Measurements from ENCODE around the gene KPNA4.
A peak's percentile ranks its signal among the peaks of the same experiment; 100 is the strongest.
"Not testable (repeated sequence)": the region's sequence is repeated elsewhere in the genome, so short reads cannot be mapped to it uniquely, and the experiment has no call there.

KPNA4 gene

GRCh38 chr3:160569894-160570652 is 4.7 kb upstream of the KPNA4 start:
- DNase-seq = peak; percentile 75 to 76

- no peak for DNase-seq
Observed at GRCh38 chr3:160568989-160569388, 3.6 kb upstream of the KPNA4 start.

DNA sequence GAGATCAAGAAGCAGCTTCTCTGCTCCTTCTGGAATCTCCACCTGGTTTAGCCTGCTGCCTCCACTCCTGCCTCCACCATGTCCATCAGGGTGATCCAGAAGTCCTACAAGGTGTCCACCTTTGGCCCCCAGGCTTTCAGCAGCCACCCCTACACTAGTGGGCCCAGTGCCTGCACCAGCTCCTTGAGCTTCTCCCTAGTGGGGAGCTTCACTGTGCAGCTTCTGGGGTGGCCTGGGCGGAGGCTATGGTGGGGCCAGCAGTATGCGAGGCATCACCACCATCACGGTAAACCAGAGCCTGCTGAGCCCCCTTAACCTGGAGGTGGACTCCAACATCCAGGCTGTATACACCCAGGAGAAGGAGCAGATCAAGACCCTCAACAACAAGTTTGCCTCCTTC is 2.4 kb upstream of the KPNA4 start:
- no peak for DNase-seq

DNA sequence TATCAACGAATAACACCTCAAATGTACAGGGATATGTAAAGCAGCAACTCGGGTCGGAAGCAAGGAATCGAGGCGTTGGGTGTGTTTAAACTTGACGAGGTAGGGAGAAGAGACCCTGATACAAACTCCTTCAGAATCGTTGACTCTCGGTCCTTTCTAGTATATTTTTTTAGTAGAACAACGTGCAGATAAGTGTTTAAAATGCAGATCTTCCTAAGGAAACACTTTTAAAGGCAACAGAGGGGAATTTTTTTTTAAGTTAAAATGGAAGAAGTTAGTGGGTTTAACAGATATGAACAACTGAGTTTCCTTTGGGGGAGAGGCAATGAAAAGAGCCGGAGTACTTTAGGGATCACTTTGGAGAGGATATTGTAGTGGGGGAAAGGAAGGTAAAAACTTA is 1.1 kb upstream of the KPNA4 start:
- DNase-seq = no peak

DNA sequence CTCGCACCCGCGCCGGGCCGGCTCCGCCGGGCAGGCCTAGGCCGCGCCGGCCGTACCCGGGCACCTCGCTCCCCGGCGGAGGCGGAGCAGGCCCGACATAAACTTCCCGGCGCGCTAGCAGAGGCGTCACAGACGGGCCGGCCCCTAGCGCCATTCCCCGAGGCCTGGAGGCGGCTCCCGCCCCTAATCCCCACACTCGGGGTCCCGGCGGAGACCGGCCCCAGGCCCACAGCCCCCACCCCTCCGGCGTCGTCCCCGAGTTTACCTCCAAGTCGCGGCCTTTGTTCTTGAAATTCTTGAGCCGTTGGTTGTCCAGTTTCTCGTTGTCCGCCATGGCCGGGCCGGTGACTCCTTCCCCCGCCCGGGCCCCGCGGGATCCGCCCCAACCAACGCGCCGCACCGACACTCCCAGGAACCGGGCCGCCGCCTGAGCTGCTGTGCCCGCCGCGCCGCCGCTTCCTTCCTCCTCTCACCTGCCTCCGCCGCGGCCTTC is 376 bp downstream of the KPNA4 start:
- peak; percentile 55 to 76 for DNase-seq

DNA sequence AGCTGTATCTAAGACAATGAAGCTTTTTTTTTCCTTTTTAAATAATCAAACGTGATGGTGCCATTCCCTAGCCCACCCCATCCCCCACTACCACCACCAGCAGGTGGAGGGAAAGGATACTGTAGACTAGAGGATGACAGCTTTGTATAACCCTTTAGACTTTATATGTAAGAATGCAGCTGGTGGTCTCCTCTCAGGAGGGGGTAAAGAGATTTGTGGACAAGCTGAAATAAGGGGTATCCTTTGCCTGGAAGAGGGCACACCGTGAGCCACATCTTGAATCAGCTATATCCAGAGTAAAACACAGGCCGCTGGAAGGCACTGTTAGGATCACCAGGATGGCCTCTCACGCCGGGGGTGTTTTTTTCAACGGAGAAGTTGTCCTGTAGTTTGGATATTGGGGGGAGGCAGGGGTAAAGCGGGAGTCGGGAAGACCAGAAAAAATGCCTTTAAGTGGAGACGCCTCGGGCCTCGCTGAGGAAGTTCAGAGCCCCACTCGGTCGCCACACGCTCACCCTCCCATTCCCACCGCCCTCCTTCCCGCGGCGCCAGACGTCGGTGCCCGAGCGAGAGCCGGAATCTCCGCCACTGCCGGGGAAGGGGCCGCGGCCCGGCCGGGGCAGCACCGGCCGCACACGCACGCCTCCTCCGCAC is 986 bp downstream of the KPNA4 start:
- peak in 1 of 2 donors; percentile 13 for DNase-seq

DNA sequence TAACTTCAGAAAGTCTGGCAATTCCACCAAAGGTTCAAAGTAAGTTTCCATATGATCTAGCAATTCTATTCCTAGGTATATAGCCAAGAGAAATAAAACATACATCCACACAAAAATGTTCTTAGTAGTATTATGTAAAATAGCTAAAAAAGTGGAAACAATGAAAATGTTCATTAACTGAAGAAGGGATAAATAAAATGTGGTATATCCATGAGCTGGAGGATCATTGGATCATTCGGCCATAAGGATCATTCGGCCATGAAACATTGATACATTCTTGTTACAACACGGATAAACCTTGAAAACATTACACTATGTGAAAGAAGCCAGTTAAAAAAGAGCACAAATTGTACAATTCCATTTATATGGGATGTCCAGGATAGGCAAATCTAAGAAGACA is 2.4 kb downstream of the KPNA4 start:
- no peak for DNase-seq

GRCh38 chr3:160557571-160557970 is 7.8 kb downstream of the KPNA4 start:
- no peak for DNase-seq

DNA sequence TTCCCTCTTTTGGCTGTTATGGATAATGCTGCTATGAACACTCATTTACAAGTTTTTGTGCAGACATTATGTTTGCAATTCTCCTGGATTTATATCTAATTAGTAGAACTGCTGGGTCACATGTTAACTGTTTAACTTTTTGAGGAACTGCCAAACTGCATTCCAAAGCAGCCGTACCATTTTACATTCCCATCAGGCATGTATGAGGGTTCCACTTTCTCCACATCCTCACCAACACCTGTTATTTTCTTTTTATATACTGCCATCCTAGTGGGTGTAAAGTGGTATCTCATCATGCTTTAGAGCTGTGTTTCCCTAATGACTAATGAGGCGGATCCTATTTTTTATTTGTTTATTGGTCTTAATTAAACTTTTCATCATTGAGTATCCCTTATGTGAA is 9.2 kb downstream of the KPNA4 start:
- DNase-seq = no peak

GRCh38 chr3:160554980-160555379 is 10.4 kb downstream of the KPNA4 start:
- DNase-seq = no peak

DNA sequence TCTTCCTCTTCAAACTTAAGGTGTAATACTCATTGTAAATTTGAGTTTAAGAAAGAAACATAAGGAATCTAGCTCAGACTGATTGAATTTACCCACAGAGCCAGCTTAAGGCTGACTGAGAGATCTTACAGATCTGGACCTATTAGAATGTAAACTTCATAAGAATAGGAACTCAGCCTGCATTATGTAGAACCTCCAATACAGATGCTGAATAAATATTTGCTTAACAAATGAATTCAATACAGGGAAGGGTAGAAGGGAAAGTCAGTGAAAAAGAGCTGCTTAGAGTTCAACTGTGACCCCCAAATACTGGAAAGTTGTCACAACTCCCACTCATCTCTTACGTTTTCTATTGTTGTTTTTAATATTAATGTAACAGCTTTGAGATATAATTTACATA is 11.5 kb downstream of the KPNA4 start:
- no peak for DNase-seq

- no peak for DNase-seq
Observed at GRCh38 chr3:160546727-160547126, 18.6 kb downstream of the KPNA4 start.

DNA sequence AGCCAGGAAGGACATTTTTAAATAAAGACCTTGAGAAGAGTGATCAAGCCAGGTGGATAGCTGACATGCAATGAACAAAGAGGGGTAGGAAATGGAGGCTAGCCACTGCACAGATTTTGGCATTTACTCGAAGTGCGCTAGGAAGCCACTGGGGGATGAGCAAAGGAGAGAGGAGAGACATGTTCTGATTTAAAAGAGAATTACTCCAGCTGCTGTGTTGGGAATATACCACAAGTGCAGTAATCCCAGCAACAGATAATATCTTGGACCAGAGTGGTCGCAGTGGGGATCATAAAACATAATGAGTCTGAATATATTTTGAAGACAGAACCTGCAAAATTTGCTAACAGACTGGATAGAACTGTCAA is 19.9 kb downstream of the KPNA4 start:
- DNase-seq = no peak

DNA sequence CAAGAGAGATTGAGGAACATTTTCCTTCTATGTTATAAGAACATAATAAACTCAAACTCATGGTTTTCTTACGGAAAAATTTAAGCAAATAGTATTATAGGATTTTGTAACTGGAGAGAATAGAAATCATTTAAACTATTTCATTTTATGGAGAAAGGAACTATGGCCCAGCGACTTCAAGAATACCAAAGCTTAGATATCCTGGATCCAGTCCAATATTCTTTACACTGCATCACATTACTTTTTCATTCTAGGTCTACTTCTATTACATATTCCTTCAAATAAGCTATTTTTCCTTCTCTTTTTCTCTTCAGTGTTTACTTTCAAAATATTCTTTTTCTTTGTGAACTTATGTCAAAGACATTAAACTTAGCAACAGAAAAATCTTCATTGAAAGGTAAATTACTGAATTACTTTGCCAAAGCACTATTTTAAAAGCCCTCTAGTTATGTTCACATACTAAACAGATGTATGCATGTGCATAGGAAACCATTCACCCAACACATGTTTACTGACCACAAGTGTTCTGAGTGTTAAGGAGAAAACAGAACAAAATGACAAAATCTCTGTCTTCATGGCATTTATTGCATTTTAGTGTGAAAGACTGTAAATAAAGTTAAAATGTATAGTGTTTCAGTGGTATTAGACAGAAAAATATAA is 20.4 kb downstream of the KPNA4 start:
- no peak for DNase-seq

- DNase-seq = no peak
Observed at GRCh38 chr3:160540551-160540950, 24.8 kb downstream of the KPNA4 start.

GRCh38 chr3:160538895-160539294 is 26.5 kb downstream of the KPNA4 start:
- DNase-seq = no peak

GRCh38 chr3:160537729-160538128 is 27.6 kb downstream of the KPNA4 start:
- DNase-seq = no peak

GRCh38 chr3:160532371-160532770 is 33.0 kb downstream of the KPNA4 start:
- no peak for DNase-seq

- no peak for DNase-seq
Observed at GRCh38 chr3:160531311-160531710, 34.1 kb downstream of the KPNA4 start.

DNA sequence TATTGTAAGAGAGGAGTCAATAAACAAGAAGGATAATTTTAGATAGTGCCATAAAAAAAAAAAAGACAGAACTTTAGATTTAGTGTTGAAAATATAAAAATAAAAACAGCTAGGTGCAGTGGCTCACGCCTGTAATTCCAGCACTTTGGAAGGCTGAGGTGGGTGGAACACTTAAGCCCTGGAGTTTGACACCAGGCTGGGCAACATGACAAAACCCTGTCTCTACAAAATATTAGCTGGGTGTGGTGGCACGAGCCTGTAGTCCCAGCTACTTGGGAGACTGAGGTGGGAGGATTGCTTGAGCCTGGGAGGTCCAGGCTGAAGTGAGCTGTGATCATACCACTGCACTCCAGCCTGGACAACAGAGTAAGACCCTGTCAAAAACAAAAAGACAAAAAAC is 49.0 kb downstream of the KPNA4 start:
- not testable (repeated sequence) for DNase-seq

GRCh38 chr3:160501325-160501724 is 64.0 kb downstream of the KPNA4 start:
- no peak for DNase-seq

DNA sequence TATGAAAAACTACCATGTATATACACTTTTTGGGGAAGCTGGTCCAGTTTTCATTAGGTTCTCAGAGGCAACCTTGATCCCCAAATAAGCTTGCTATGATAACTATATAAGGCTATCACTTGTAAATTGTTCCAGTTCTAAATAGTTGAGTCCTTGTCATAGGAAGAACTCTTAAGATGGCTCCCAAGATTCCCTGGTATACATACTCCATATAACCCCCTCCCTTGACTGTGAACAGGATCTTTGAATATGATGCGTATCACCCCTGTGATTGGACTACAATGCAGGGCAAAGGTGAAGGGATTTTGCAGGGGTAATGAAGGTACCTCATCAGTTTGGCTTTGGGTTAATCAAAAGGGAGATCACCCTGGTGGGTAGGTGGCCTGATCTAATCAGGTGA is 67.2 kb downstream of the KPNA4 start:
- DNase-seq = no peak

DNA sequence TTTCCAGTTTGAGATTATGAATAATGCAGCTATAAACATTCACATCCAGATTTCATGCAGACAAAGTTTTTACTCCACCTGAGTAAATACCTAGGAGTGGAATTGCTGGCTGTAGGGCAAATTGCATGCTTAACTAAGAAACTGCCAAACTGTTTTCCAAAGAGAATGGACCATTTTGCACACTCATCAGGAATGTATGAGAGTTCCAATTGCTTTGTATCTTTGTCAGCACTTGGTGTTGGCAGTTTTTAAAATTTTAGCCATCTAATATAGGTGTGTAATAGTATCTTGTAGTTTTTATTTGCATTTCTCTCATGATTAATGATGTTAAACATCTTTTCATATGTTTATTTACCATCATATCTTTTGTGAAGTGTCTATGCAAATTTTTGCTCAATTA is 75.2 kb downstream of the KPNA4 start:
- no peak for DNase-seq

DNA sequence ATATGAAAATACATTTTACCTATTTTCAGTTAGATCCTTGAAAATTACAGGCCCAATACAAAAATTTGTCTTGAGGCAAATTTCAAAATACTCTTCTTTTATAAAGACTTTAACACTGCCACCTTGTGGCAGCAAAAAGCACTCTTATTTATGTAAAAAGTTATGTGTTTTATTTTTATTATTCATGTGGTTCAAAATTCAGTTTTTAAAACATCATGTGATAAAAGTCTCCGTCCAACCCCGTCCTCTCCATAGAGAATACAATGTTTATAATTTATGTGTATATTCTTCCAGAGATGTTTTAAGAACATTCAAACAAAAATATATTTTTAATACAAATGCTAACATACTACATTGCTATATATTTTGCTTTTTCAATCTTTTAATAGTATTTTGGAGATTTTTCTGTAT is 78.9 kb downstream of the KPNA4 start:
- DNase-seq = peak in 1 of 2 donors; percentile 59
